PC-3 (cell line): ENCODE measurements around the gene VIPR2.

Source experiments
- CTCF ChIP-seq: fragments of 300-600 bp; sonication (generic); conservative IDR thresholded peaks from 2 replicates; pipeline ENCODE4 v1.5.1; 2017; ENCODE audit warnings: antibody characterized with exemption, low read depth, mild to moderate bottlenecking, low read length
- EZH2 ChIP-seq: fragments of 300-600 bp; sonication (generic); IDR thresholded peaks from one replicate; pipeline ENCODE4 v1.6.1; 2017; ENCODE audit warnings: antibody characterized with exemption, mild to moderate bottlenecking, low read length; ENCODE audit not compliant: unreplicated experiment
- EZH2phosphoT487 ChIP-seq: fragments of 300-600 bp; sonication (generic); IDR thresholded peaks from 2 replicates; pipeline ENCODE4 v1.6.1; 2018; ENCODE audit warnings: mild to moderate bottlenecking, antibody characterized with exemption, low read length, borderline replicate concordance

GRCh38 chr7:159118623-159119022 lies 26.0 kb downstream of the VIPR2 start:
- no peak for TF ChIP-seq CTCF
- no peak for TF ChIP-seq EZH2phosphoT487
- no peak for TF ChIP-seq EZH2
